ENCODE data around the gene SPRYD4.
"Not testable (repeated sequence)": the region's sequence is repeated elsewhere in the genome, so short reads cannot be mapped to it uniquely, and the experiment has no call there.

Gene SPRYD4

DNA sequence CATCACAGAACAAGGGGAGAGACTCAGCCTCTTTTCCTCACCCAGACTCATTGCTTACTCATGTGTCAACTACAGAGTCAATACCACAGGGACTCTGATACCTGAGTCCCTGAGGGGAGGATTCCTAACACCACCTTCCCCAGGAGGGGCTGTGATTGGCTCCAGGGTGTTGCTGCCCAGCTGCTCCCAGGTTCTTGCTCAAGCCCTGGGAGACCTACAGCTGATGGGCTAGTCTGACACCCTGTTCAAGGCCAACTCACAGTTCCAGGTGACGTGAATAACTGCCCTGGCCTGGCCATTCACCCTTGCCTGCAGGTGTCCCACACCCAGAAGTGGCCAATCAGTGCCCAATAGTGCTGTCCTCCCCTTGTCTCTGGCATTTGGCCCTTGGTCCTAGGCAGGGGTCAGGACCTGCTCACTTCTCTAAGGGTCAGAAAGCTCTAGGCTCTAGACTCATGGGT, 8.6 kb downstream of the SPRYD4 start:
- DNase-seq (ENCODE audit: low read depth, low spot score), result no peak
- Histone ChIP-seq H3K9me3 (ENCODE audit: control insufficient read depth, insufficient read depth, low read length) (no peaks in the 10 kb centered on the region), H3K4me1 (ENCODE audit: control insufficient read depth, insufficient read depth, low read length) (0 out of 2 replicates have a peak, but pooled peaks cover 2% of the 10 kb centered on the region), H3K27me3 (ENCODE audit: control insufficient read depth, insufficient read depth, low read length) (no peaks in the 10 kb centered on the region), H3K36me3 (ENCODE audit: control insufficient read depth, insufficient read depth, low read length) (no peaks in the 10 kb centered on the region), H3K4me3 (ENCODE audit: low read length) (no peak overlapping the region), H3K27ac (ENCODE audit: low read length) (no peak overlapping the region)
- no CpG with 5 or more reads among the region's 1 CpG for WGBS (ENCODE audit: insufficient coverage, insufficient read length)

- Histone ChIP-seq H3K4me3 (ENCODE audit: low read length) (no peak overlapping the region), H3K36me3 (ENCODE audit: control insufficient read depth, insufficient read depth, low read length) (no peaks in the 10 kb centered on the region), H3K27me3 (ENCODE audit: control insufficient read depth, insufficient read depth, low read length) (no peaks in the 10 kb centered on the region), H3K27ac (ENCODE audit: low read length) (no peak overlapping the region), H3K4me1 (ENCODE audit: control insufficient read depth, insufficient read depth, low read length) (0 out of 2 replicates have a peak, but pooled peaks cover 2% of the 10 kb centered on the region), H3K9me3 (ENCODE audit: control insufficient read depth, insufficient read depth, low read length) (no peaks in the 10 kb centered on the region)
- WGBS (ENCODE audit: insufficient coverage, insufficient read length), result no CpG with 5 or more reads among the region's 6 CpGs
- no peak for DNase-seq (ENCODE audit: low read depth, low spot score)
Measured at GRCh38 chr12:56477521-56478225, 9.3 kb downstream of the SPRYD4 start.

GRCh38 chr12:56479625-56480024, 11.2 kb downstream of the SPRYD4 start:
- Histone ChIP-seq H3K27me3 (ENCODE audit: control insufficient read depth, insufficient read depth, low read length) (no peaks in the 10 kb centered on the region), H3K4me1 (ENCODE audit: control insufficient read depth, insufficient read depth, low read length) (0 out of 2 replicates have a peak, but pooled peaks cover 2% of the 10 kb centered on the region), H3K9me3 (ENCODE audit: control insufficient read depth, insufficient read depth, low read length) (no peaks in the 10 kb centered on the region), H3K36me3 (ENCODE audit: control insufficient read depth, insufficient read depth, low read length) (no peaks in the 10 kb centered on the region), H3K27ac (ENCODE audit: low read length) (no peak overlapping the region), H3K4me3 (ENCODE audit: low read length) (no peak overlapping the region)
- WGBS (ENCODE audit: insufficient coverage, insufficient read length), result no CpG with 5 or more reads among the region's 7 CpGs
- no peak for DNase-seq (ENCODE audit: low read depth, low spot score)

DNA sequence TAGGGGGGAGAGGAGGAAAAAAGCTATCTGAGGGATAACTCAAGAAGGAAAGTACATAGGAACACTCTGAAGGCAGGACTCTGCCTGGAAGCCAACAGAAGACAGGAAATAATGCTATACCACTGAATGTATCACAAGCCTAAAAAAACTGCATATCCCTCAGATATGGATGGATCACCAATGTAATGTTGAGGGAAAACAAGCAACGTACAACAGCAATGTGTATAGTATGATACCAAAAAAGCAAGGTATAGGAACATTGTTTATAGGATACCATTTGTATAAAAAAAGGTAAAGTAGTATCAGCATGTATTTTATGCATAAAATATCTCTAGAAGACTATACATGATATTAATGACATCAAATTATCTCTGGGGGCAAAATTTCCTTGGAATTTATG, 16.2 kb downstream of the SPRYD4 start:
- peaks cover 6% of the 10 kb centered on the region; the same call in 1 of the 2 replicates for H3K27me3 ChIP-seq (ENCODE audit: control insufficient read depth, insufficient read depth, low read length)
- H3K4me3 ChIP-seq (ENCODE audit: low read length), result no peak overlapping the region
- H3K27ac ChIP-seq (ENCODE audit: low read length), result no peak overlapping the region
- H3K36me3 ChIP-seq (ENCODE audit: control insufficient read depth, insufficient read depth, low read length), result no peaks in the 10 kb centered on the region
- no peak for DNase-seq (ENCODE audit: low read depth, low spot score)
- H3K4me1 ChIP-seq (ENCODE audit: control insufficient read depth, insufficient read depth, low read length), result no peaks in the 10 kb centered on the region
- WGBS (ENCODE audit: insufficient coverage, insufficient read length), result no CpG with 5 or more reads among the region's 1 CpG
- H3K9me3 ChIP-seq (ENCODE audit: control insufficient read depth, insufficient read depth, low read length), result no peaks in the 10 kb centered on the region

DNA sequence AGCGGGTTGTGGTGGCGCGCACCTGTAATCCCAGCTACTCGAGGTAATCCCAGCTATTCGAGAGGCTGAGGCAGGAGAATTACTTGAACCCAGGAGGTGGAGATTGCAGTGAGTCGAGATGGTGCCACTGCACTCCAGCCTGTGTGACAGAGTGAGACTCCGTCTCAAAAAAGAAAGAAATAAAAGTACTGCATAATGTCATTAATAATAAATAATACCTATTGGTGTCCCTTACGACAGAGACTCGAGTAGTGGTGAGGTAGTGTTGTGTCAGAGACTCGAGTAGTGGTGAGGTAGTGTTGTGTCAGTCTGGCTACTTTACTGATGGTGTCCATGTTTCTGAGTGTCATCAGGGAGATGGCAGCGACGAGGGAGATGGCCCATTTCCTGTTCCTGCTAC, 18.3 kb downstream of the SPRYD4 start:
- no peak overlapping the region for H3K4me3 ChIP-seq (ENCODE audit: low read length)

DNA sequence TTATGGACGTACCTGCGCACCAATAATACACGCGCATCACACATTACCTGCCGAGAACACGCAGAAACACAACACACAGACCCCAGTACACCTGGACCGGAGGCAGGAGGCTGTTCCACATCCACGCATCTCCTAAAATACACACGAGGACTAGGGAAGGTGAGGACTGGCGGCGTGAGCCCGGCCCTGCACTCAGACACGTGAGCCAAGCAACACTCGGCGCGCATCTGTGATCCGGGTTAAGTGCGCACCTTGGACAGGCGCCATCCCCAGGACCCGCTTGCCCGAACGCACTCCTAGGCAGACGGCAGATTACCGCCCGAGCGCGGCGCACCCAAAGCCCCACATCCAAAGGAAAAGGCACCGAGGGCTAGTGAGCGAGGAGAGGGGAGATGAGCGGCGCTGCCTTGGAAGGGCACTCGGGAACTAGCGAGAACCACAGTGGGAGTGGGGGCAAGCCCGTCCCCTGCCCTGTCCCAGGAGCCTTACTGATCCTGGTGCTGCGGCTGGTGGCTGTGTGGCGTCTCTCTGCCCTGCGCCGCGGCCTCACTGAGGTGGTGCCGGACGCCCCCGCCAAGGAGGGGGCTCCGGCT, 19.2 kb downstream of the SPRYD4 start:
- Histone ChIP-seq H3K36me3 (ENCODE audit: control insufficient read depth, insufficient read depth, low read length) (no peaks in the 10 kb centered on the region), H3K4me1 (ENCODE audit: control insufficient read depth, insufficient read depth, low read length) (no peaks in the 10 kb centered on the region), H3K27ac (ENCODE audit: low read length) (no peak overlapping the region), H3K4me3 (ENCODE audit: low read length) (peak overlapping the region; percentile 59; the same call in 1 of the 2 replicates), H3K27me3 (ENCODE audit: control insufficient read depth, insufficient read depth, low read length) (peaks cover 6% of the 10 kb centered on the region; the same call in 1 of the 2 replicates), H3K9me3 (ENCODE audit: control insufficient read depth, insufficient read depth, low read length) (no peaks in the 10 kb centered on the region)
- WGBS (ENCODE audit: insufficient coverage, insufficient read length), result no CpG with 5 or more reads among the region's 44 CpGs
- no peak for DNase-seq (ENCODE audit: low read depth, low spot score)

More for the DNA sequence above, 18.3 kb downstream of the SPRYD4 start:
- peaks cover 6% of the 10 kb centered on the region; the same call in 1 of the 2 replicates for H3K27me3 ChIP-seq (ENCODE audit: control insufficient read depth, insufficient read depth, low read length)
- no peak for DNase-seq (ENCODE audit: low read depth, low spot score)
- no peaks in the 10 kb centered on the region for H3K4me1 ChIP-seq (ENCODE audit: control insufficient read depth, insufficient read depth, low read length)
- no peaks in the 10 kb centered on the region for H3K36me3 ChIP-seq (ENCODE audit: control insufficient read depth, insufficient read depth, low read length)
- no peak overlapping the region for H3K27ac ChIP-seq (ENCODE audit: low read length)
- no CpG with 5 or more reads among the region's 12 CpGs for WGBS (ENCODE audit: insufficient coverage, insufficient read length)
- H3K9me3 ChIP-seq (ENCODE audit: control insufficient read depth, insufficient read depth, low read length), result no peaks in the 10 kb centered on the region

DNA sequence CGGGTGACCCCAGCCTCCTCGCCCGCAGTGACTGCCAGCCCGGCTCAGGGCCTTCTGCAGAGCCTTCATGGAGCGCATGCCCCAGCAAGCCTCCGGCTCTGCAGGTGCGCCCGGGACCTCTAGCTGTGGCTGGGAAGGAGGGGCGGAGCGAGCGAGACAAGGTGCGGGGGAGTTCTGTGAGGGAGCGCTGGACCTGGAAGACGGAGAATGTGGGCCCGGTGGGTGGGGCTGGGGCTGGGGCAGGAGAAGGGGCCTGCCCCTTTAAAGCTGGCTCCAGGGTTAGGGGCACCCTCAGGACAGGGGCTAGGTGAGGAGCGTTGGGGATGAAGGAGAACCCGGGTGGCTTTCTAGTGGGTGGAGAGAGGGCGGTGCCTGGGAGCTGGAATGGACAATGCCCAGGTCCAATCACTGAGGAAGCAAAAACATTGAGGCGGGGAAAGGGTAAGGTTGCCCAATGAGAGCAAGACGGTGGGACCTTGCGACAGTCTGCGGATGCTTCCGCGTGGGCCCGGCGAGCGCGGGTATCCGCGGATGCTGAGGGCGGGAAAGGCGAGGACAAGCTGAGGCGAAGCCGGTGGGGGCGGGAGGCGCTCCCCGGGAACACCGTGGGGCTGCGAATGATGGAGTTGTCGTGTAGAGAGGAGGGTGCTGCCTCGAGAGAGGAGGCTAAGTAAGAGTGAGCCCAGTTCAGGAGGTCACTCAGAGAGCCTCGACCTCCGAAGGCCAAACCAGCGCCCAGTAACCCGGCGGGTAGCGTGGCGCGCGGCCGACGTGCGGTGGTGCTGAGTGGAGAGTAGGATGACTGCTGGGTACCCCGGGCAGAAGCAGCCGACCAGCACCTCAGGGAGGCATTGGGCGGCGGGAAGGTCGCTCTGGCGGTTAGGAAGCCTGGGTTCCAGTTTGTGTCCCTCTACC, 19.9 kb downstream of the SPRYD4 start, which contains the start of gene GLS2:
TSS of gene GLS2 (minus strand) at position 121 of the 915 bp plus-strand sequence. CDS start at position 78, 43 bp downstream.
- H3K36me3 ChIP-seq (ENCODE audit: control insufficient read depth, insufficient read depth, low read length), result no peaks in the 10 kb centered on the region
- peaks cover 6% of the 10 kb centered on the region; the same call in 1 of the 2 replicates for H3K27me3 ChIP-seq (ENCODE audit: control insufficient read depth, insufficient read depth, low read length)
- no CpG with 5 or more reads among the region's 59 CpGs for WGBS (ENCODE audit: insufficient coverage, insufficient read length)
- H3K27ac ChIP-seq (ENCODE audit: low read length), result no peak within 1 kb of the TSS
- H3K4me3 ChIP-seq (ENCODE audit: low read length), result peak within 1 kb of the TSS; percentile 59; the same call in 1 of the 2 replicates
- H3K4me1 ChIP-seq (ENCODE audit: control insufficient read depth, insufficient read depth, low read length), result no peaks in the 10 kb centered on the region
- DNase-seq (ENCODE audit: low read depth, low spot score), result peak; percentile 85
- no peaks in the 10 kb centered on the region for H3K9me3 ChIP-seq (ENCODE audit: control insufficient read depth, insufficient read depth, low read length)

DNA sequence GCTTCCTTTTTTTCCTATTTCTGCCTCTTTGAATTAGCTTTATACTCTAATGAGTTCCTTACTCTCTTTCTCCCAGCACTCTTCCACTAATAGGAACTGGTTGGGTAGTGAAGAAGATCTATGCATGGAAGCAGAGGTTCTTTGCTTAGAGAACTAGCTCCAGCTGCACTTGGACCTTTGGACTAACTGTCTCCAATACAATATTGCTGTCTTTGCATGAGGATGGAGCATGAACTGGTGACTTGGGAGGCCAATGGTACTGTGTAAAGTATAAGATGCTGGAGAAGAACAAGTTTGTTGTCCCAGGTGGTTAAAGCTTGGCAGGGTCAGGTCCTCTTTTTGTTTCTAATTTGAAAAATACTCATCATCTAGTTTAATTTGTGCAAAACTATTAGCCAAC, 22.0 kb downstream of the SPRYD4 start:
- Histone ChIP-seq H3K27ac (ENCODE audit: low read length) (no peak overlapping the region), H3K27me3 (ENCODE audit: control insufficient read depth, insufficient read depth, low read length) (peaks cover 6% of the 10 kb centered on the region; the same call in 1 of the 2 replicates), H3K9me3 (ENCODE audit: control insufficient read depth, insufficient read depth, low read length) (no peaks in the 10 kb centered on the region; the same call in 1 of the 2 replicates), H3K36me3 (ENCODE audit: control insufficient read depth, insufficient read depth, low read length) (no peaks in the 10 kb centered on the region), H3K4me1 (ENCODE audit: control insufficient read depth, insufficient read depth, low read length) (no peaks in the 10 kb centered on the region), H3K4me3 (ENCODE audit: low read length) (no peak overlapping the region)
- DNase-seq (ENCODE audit: low read depth, low spot score), result no peak

DNA sequence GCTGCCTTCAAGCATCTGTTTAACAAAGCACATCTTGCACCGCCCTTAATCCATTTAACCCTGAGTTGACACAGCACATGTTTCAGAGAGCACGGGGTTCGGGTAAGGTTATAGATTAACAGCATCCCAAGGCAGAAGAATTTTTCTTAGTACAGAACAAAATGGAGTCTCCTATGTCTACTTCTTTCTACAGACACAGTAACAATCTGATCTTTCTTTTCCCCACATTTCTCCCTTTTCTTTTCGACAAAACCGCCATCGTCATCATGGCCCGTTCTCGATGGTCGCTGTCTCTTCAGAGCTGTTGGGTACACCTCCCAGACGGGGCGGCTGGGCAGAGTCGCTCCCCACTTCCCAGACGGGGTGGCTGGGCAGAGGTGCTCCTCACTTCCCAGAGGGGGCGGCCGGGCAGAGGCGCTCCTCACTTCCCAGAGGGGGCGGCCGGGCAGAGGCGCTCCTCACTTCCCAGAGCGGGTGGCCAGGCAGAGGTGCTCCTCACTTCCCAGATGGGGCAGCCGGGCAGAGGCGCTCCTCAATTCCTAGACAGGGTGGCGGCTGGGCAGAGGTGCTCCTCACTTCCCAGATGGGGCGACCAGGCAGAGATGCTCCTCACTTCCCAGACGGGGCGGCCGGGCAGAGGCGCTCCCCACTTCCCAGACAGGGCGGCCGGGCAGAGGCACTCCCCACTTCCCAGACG, 25.2 kb downstream of the SPRYD4 start:
- not testable (repeated sequence) for H3K4me1 ChIP-seq (ENCODE audit: control insufficient read depth, insufficient read depth, low read length); H3K4me3 ChIP-seq (ENCODE audit: low read length); H3K9me3 ChIP-seq (ENCODE audit: control insufficient read depth, insufficient read depth, low read length); DNase-seq (ENCODE audit: low read depth, low spot score); H3K36me3 ChIP-seq (ENCODE audit: control insufficient read depth, insufficient read depth, low read length); H3K27ac ChIP-seq (ENCODE audit: low read length); H3K27me3 ChIP-seq (ENCODE audit: control insufficient read depth, insufficient read depth, low read length)
- WGBS (ENCODE audit: insufficient coverage, insufficient read length), result no CpG with 5 or more reads among the region's 31 CpGs

- not testable (repeated sequence) for H3K4me1 ChIP-seq (ENCODE audit: control insufficient read depth, insufficient read depth, low read length); H3K9me3 ChIP-seq (ENCODE audit: control insufficient read depth, insufficient read depth, low read length); H3K27me3 ChIP-seq (ENCODE audit: control insufficient read depth, insufficient read depth, low read length); H3K36me3 ChIP-seq (ENCODE audit: control insufficient read depth, insufficient read depth, low read length); H3K27ac ChIP-seq (ENCODE audit: low read length); H3K4me3 ChIP-seq (ENCODE audit: low read length); DNase-seq (ENCODE audit: low read depth, low spot score)
- no CpG with 5 or more reads among the region's 15 CpGs for WGBS (ENCODE audit: insufficient coverage, insufficient read length)
Measured at GRCh38 chr12:56494106-56494415, 25.7 kb downstream of the SPRYD4 start.

Data from iPS DF 6.9 (cell line).